WTC11 (cell line): ENCODE results near the gene TFEB. TPM values are rescaled to one million over a fixed set of nuclear protein-coding genes. Genes with fewer than 3 reads are reported as not detected.
A peak's percentile ranks its signal among the peaks of the same experiment; 100 is the strongest.

Experiments used
- ATAC-seq: fragments of 200-7000 bp; cut with Tn5 transposase; 2 replicates; pipeline ENCODE4 v1.10.0; 2021; ENCODE audit warnings: mild to moderate bottlenecking, moderate library complexity
- CTCF ChIA-PET: fragments of 300-600 bp; sonication (Branson Sonifier 250); formaldehyde crosslinking; loops from one replicate; lab custom pipeline; 2021; ENCODE audit warnings: antibody characterized with exemption; lab: Charles Lee
- POLR2A ChIA-PET: fragments of 350-600 bp; sonication (Branson Sonifier 250); formaldehyde crosslinking; loops from one replicate; lab custom pipeline; 2021; ENCODE audit warnings: antibody characterized with exemption; lab: Charles Lee
- DNase-seq: peaks from one replicate; pipeline ENCODE4 v3.0.0; 2021; ENCODE audit warnings: low spot score
- H3K27ac Mint-ChIP-seq: 2 replicates; pipeline ENCODE4 v1.8.0; 2021; ENCODE audit warnings: mixed read lengths
- H3K27me3 Mint-ChIP-seq: 2 replicates; pipeline ENCODE4 v1.8.0; 2021; ENCODE audit warnings: low read depth, mild to moderate bottlenecking, moderate library complexity, mixed read lengths
- H3K36me3 Mint-ChIP-seq: 2 replicates; pipeline ENCODE4 v1.8.0; 2021; ENCODE audit warnings: mixed read lengths
- H3K4me1 Mint-ChIP-seq: 2 replicates; pipeline ENCODE4 v1.8.0; 2022; ENCODE audit warnings: mixed read lengths
- H3K4me3 Mint-ChIP-seq: 2 replicates; pipeline ENCODE4 v1.8.0; 2021; ENCODE audit warnings: mild to moderate bottlenecking, moderate library complexity, mixed read lengths
- H3K9me3 Mint-ChIP-seq: 2 replicates; pipeline ENCODE4 v1.8.0; 2021; ENCODE audit warnings: mixed read lengths
- CBFB ChIP-seq: sonication (generic); formaldehyde crosslinking; IDR thresholded peaks from 2 replicates; pipeline ENCODE4 v1.8.1; 2022; ENCODE audit warnings: mild to moderate bottlenecking, low read depth, missing genetic modification reagents
- CREM ChIP-seq: sonication (generic); formaldehyde crosslinking; IDR thresholded peaks from 2 replicates; pipeline ENCODE4 v1.8.1; 2022; ENCODE audit warnings: mild to moderate bottlenecking, missing genetic modification reagents, moderate library complexity
- ETV6 ChIP-seq: sonication (generic); formaldehyde crosslinking; IDR thresholded peaks from 2 replicates; pipeline ENCODE4 v1.8.1; 2022; ENCODE audit warnings: mild to moderate bottlenecking, missing genetic modification reagents
- FOXP1 ChIP-seq: sonication (generic); formaldehyde crosslinking; IDR thresholded peaks from 2 replicates; pipeline ENCODE4 v1.8.0; 2022; ENCODE audit warnings: missing genetic modification reagents, mild to moderate bottlenecking, moderate library complexity, borderline replicate concordance
- MXD4 ChIP-seq: fragments of 250-450 bp; sonication (Bioruptor Pico); IDR thresholded peaks from 2 replicates; pipeline ENCODE4 v1.8.0; 2021; ENCODE audit warnings: mild to moderate bottlenecking, moderate library complexity, borderline replicate concordance
- SMAD3 ChIP-seq: sonication (generic); formaldehyde crosslinking; IDR thresholded peaks from 2 replicates; pipeline ENCODE4 v1.8.0; 2022; ENCODE audit warnings: missing genetic modification reagents, mild to moderate bottlenecking, borderline replicate concordance
- ZNF263 ChIP-seq: sonication (generic); formaldehyde crosslinking; IDR thresholded peaks from 2 replicates; pipeline ENCODE4 v1.8.1; 2022; ENCODE audit warnings: low read depth, mild to moderate bottlenecking, moderate library complexity, missing genetic modification reagents
- ZNF423 ChIP-seq: fragments of 250-450 bp; sonication (Bioruptor Pico); IDR thresholded peaks from 2 replicates; pipeline ENCODE4 v2.1.2; 2022; ENCODE audit warnings: mild to moderate bottlenecking, moderate library complexity
- total RNA-seq: library from RNA; stranded (reverse); gene quantifications from 3 replicates; pipeline ENCODE4 v1.2.3, GENCODE V29; 2021
- TF ChIP-seq, protein P1 (sequence below): sonication (generic); formaldehyde crosslinking; IDR thresholded peaks from 2 replicates; pipeline ENCODE4 v1.8.0; 2023; ENCODE audit warnings: missing genetic modification reagents, mild to moderate bottlenecking, borderline replicate concordance
- TF ChIP-seq, protein P2 (sequence below): sonication (generic); formaldehyde crosslinking; IDR thresholded peaks from 2 replicates; pipeline ENCODE4 v1.8.0; 2022; ENCODE audit warnings: mild to moderate bottlenecking, missing genetic modification reagents
- TF ChIP-seq, protein P3 (sequence below): sonication (generic); formaldehyde crosslinking; IDR thresholded peaks from 2 replicates; pipeline ENCODE4 v1.8.0; 2023; ENCODE audit warnings: missing genetic modification reagents
- TF ChIP-seq, protein P4 (sequence below): sonication (generic); formaldehyde crosslinking; IDR thresholded peaks from 2 replicates; pipeline ENCODE4 v1.8.1; 2022; ENCODE audit warnings: low read depth, mild to moderate bottlenecking, moderate library complexity, missing genetic modification reagents, borderline replicate concordance
- TF ChIP-seq, protein P5 (sequence below): sonication (generic); formaldehyde crosslinking; IDR thresholded peaks from 2 replicates; pipeline ENCODE4 v1.8.1; 2022; ENCODE audit warnings: mild to moderate bottlenecking, moderate library complexity, missing genetic modification reagents
- TF ChIP-seq, protein P6 (sequence below): sonication (generic); formaldehyde crosslinking; IDR thresholded peaks from 2 replicates; pipeline ENCODE4 v1.8.1; 2022; ENCODE audit warnings: low read depth, missing genetic modification reagents, borderline replicate concordance

Gene TFEB
- total RNA-seq, 1 experiment from 2014 or later = 3.9 TPM

DNA sequence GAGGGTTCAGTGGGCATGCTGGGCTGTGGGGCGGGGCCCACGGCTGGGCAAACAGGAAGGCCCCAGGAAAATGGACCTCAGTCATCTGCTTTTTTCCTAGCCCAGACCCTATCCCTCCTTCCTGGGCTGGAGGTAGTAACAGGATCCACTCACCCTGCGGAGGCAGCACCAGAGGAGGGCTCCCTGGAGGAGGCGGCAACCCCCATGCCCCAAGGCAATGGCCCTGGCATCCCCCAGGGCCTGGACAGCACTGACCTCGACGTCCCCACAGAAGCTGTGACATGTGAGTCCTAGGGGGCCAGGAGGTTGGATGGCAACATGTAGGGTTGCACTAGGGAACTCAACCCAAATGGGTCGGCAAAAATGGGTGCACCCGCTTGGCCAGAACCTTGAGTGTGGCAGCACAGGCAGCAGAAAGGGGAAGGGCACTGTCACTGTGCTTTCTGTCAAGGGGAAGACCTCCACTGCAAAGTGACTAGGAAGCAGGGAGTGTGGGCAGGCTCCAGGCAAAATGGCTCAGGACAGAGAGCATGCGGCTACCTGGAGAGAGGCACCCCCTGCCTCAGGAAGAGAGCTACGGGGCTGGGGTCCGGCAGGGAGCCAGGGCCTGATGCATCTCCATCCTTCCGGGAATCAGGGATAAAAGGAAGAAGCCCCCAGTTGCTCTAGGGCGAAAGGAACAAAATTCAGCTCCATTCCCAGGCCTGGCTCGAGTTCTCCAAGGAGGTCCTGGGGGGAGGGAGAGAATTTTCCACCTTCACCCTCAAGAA, 89.2 kb downstream of the TFEB start (continued):
- TF ChIP-seq, protein P1, sequence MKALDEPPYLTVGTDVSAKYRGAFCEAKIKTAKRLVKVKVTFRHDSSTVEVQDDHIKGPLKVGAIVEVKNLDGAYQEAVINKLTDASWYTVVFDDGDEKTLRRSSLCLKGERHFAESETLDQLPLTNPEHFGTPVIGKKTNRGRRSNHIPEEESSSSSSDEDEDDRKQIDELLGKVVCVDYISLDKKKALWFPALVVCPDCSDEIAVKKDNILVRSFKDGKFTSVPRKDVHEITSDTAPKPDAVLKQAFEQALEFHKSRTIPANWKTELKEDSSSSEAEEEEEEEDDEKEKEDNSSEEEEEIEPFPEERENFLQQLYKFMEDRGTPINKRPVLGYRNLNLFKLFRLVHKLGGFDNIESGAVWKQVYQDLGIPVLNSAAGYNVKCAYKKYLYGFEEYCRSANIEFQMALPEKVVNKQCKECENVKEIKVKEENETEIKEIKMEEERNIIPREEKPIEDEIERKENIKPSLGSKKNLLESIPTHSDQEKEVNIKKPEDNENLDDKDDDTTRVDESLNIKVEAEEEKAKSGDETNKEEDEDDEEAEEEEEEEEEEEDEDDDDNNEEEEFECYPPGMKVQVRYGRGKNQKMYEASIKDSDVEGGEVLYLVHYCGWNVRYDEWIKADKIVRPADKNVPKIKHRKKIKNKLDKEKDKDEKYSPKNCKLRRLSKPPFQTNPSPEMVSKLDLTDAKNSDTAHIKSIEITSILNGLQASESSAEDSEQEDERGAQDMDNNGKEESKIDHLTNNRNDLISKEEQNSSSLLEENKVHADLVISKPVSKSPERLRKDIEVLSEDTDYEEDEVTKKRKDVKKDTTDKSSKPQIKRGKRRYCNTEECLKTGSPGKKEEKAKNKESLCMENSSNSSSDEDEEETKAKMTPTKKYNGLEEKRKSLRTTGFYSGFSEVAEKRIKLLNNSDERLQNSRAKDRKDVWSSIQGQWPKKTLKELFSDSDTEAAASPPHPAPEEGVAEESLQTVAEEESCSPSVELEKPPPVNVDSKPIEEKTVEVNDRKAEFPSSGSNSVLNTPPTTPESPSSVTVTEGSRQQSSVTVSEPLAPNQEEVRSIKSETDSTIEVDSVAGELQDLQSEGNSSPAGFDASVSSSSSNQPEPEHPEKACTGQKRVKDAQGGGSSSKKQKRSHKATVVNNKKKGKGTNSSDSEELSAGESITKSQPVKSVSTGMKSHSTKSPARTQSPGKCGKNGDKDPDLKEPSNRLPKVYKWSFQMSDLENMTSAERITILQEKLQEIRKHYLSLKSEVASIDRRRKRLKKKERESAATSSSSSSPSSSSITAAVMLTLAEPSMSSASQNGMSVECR (CRISPR knock-in tag) = no peak
- TF ChIP-seq MXD4 (CRISPR knock-in tag) = no peak
- TF ChIP-seq, protein P2, sequence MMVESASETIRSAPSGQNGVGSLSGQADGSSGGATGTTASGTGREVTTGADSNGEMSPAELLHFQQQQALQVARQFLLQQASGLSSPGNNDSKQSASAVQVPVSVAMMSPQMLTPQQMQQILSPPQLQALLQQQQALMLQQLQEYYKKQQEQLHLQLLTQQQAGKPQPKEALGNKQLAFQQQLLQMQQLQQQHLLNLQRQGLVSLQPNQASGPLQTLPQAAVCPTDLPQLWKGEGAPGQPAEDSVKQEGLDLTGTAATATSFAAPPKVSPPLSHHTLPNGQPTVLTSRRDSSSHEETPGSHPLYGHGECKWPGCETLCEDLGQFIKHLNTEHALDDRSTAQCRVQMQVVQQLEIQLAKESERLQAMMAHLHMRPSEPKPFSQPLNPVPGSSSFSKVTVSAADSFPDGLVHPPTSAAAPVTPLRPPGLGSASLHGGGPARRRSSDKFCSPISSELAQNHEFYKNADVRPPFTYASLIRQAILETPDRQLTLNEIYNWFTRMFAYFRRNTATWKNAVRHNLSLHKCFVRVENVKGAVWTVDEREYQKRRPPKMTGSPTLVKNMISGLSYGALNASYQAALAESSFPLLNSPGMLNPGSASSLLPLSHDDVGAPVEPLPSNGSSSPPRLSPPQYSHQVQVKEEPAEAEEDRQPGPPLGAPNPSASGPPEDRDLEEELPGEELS = no peak
- TF ChIP-seq, all 79 proteins: peak for 0

DNA sequence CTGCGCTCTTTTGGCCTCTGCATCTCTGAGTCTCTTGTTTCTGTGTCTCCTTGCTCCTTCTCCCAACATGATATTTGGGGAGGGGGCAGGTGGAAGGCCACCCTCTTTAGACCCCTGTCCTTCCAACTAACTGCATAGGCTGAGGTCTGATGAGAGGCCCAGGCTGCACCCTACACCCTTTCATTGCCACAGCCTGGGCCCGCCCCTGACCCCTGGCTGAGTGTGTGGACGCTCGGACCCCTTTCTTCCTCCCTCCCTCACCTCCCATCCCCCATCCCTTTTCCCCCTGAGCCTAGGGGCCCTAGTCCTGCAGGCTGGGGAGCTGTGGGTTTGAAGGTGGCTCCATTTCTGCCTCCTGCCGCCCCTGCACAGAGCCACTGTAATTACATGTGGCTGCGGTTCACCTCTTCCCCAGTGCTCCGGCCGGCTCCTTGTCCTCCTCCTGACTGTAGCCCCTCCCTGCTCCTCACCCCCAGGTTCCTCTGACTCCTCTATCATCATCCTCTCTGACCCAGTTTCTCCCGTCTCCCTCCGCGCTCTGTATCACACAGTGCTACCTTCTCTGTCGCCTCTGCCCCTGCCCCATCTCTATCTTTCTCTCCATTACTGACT, 90.3 kb downstream of the TFEB start:
- Mint-ChIP-seq H3K27ac (no peak overlapping the region), H3K9me3 (no peaks in the 10 kb centered on the region), H3K27me3 (peaks cover 8% of the 10 kb centered on the region), H3K4me3 (peak overlapping the region; percentile 13; the same call in 1 of the 2 replicates), H3K36me3 (peaks cover 39% of the 10 kb centered on the region), H3K4me1 (peaks cover 60% of the 10 kb centered on the region)
- CTCF ChIA-PET = interaction anchor here (0.6 to 2.5 kb wide), 4 partner anchors 37 to 61 kb away, joined by 3 to 11 read pairs (median 4); no protein-coding TSS in a partner anchor
- POLR2A ChIA-PET = no interaction called here
- DNase-seq (no peak), ATAC-seq (peak; percentile 36)
- TF ChIP-seq FOXP1 (CRISPR knock-in tag) (no peak), ZNF263 (peak; percentile 57; the same call in 1 of the 2 replicates)

DNA sequence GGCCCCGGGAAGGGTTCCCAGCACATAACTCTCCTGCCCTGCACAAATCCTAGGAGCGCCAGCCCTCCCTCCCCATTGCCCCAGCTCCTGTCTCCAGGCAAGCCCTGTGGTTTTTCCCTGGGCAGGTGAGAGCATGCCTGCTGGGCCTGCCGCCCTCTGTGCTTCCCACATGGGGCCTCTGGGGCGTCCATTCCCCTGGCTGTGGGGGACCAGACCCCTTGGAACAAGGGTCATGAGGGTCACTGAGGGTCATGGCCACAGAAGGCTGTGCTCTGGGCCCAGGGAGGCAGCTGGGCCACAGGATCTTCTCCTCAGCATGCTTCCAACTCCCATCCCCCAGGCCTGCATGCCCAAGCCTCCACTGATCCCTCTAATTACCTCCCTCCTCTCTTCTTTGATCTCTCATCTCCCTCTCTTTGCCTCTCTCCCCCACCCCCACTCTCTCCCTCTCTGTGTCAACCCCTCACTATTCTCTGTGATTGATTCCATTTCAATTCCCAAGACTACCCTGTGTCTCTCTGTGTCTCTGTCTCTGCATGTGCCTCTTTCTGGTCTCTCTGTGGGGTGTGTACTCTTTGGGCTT, 91.0 kb downstream of the TFEB start:
- ATAC-seq = peak; percentile 17
- H3K36me3 Mint-ChIP-seq = peaks cover 35% of the 10 kb centered on the region
- POLR2A ChIA-PET = interaction anchor here (0.6 kb wide), 1 partner anchor 1490 kb away, joined by 3 read pairs; no protein-coding TSS in a partner anchor
- H3K27me3 Mint-ChIP-seq = peaks cover 11% of the 10 kb centered on the region
- DNase-seq = no peak
- H3K9me3 Mint-ChIP-seq = no peaks in the 10 kb centered on the region
- CTCF ChIA-PET = interaction anchor here (0.6 to 2.5 kb wide), 10 partner anchors 13 to 239 kb away, joined by 3 to 13 read pairs (median 4); partner anchors contain the start of gene TOMM6
- no peak overlapping the region for H3K27ac Mint-ChIP-seq
- H3K4me1 Mint-ChIP-seq = peaks cover 67% of the 10 kb centered on the region
- TF ChIP-seq ZNF263 = peak; percentile 73; the same call in 1 of the 2 replicates
- TF ChIP-seq CBFB (CRISPR knock-in tag) = no peak
- no peak for TF ChIP-seq ETV6 (CRISPR knock-in tag)
- peak; percentile 3; the same call in 1 of the 2 replicates for TF ChIP-seq ZNF423 (CRISPR knock-in tag)
- peak overlapping the region; percentile 13 for H3K4me3 Mint-ChIP-seq

DNA sequence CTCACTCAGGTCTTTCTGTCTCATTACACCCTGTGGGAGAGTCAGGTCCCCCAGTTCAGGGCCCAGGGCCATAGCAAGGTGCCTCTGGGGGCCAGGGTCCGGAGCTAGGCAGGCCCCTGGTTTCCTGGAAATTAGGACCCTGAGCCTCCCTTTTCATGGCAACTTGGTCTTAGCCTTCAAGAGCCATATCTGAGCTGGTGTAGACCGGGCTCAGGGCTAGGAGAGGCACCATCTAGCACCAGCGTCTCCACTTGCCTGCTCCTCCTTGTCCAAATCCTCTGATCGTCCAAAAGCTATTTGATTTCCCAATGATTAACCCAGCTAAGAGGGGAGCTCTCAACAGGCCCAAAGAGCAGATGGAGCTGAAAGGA, 91.5 kb downstream of the TFEB start:
- CTCF ChIA-PET = interaction anchor here (0.6 to 2.5 kb wide), 8 partner anchors 13 to 238 kb away, joined by 3 to 13 read pairs (median 4); partner anchors contain the start of gene TOMM6
- no peak overlapping the region for H3K4me3 Mint-ChIP-seq
- H3K9me3 Mint-ChIP-seq = no peaks in the 10 kb centered on the region
- peaks cover 33% of the 10 kb centered on the region for H3K36me3 Mint-ChIP-seq
- no peak overlapping the region for H3K27ac Mint-ChIP-seq
- ATAC-seq = no peak
- DNase-seq = no peak
- H3K27me3 Mint-ChIP-seq = peaks cover 15% of the 10 kb centered on the region
- peaks cover 71% of the 10 kb centered on the region for H3K4me1 Mint-ChIP-seq
- POLR2A ChIA-PET = interaction anchor here (0.6 kb wide), 1 partner anchor 1490 kb away, joined by 3 read pairs; no protein-coding TSS in a partner anchor
- TF ChIP-seq CREM (CRISPR knock-in tag) (no peak), SMAD3 (CRISPR knock-in tag) (no peak), MXD4 (CRISPR knock-in tag) (no peak)
- TF ChIP-seq, protein P3, sequence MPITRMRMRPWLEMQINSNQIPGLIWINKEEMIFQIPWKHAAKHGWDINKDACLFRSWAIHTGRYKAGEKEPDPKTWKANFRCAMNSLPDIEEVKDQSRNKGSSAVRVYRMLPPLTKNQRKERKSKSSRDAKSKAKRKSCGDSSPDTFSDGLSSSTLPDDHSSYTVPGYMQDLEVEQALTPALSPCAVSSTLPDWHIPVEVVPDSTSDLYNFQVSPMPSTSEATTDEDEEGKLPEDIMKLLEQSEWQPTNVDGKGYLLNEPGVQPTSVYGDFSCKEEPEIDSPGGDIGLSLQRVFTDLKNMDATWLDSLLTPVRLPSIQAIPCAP = no peak
- TF ChIP-seq, protein P4, sequence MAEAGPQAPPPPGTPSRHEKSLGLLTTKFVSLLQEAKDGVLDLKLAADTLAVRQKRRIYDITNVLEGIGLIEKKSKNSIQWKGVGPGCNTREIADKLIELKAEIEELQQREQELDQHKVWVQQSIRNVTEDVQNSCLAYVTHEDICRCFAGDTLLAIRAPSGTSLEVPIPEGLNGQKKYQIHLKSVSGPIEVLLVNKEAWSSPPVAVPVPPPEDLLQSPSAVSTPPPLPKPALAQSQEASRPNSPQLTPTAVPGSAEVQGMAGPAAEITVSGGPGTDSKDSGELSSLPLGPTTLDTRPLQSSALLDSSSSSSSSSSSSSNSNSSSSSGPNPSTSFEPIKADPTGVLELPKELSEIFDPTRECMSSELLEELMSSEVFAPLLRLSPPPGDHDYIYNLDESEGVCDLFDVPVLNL = no peak
- TF ChIP-seq, protein P5, sequence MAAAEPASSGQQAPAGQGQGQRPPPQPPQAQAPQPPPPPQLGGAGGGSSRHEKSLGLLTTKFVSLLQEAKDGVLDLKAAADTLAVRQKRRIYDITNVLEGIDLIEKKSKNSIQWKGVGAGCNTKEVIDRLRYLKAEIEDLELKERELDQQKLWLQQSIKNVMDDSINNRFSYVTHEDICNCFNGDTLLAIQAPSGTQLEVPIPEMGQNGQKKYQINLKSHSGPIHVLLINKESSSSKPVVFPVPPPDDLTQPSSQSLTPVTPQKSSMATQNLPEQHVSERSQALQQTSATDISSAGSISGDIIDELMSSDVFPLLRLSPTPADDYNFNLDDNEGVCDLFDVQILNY (CRISPR knock-in tag) = no peak
- TF ChIP-seq, protein P6, sequence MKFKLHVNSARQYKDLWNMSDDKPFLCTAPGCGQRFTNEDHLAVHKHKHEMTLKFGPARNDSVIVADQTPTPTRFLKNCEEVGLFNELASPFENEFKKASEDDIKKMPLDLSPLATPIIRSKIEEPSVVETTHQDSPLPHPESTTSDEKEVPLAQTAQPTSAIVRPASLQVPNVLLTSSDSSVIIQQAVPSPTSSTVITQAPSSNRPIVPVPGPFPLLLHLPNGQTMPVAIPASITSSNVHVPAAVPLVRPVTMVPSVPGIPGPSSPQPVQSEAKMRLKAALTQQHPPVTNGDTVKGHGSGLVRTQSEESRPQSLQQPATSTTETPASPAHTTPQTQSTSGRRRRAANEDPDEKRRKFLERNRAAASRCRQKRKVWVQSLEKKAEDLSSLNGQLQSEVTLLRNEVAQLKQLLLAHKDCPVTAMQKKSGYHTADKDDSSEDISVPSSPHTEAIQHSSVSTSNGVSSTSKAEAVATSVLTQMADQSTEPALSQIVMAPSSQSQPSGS (CRISPR knock-in tag) = no peak
